ENCODE measurements around the gene RSPH3. TPM values are rescaled to one million over a fixed set of nuclear protein-coding genes. Genes with fewer than 3 reads are reported as not detected.
"Not testable (repeated sequence)": the region's sequence is repeated elsewhere in the genome, so short reads cannot be mapped to it uniquely, and the experiment has no call there.

The RSPH3 gene
- total RNA-seq, 1 experiment from 2014 or later: 1.3 TPM

DNA sequence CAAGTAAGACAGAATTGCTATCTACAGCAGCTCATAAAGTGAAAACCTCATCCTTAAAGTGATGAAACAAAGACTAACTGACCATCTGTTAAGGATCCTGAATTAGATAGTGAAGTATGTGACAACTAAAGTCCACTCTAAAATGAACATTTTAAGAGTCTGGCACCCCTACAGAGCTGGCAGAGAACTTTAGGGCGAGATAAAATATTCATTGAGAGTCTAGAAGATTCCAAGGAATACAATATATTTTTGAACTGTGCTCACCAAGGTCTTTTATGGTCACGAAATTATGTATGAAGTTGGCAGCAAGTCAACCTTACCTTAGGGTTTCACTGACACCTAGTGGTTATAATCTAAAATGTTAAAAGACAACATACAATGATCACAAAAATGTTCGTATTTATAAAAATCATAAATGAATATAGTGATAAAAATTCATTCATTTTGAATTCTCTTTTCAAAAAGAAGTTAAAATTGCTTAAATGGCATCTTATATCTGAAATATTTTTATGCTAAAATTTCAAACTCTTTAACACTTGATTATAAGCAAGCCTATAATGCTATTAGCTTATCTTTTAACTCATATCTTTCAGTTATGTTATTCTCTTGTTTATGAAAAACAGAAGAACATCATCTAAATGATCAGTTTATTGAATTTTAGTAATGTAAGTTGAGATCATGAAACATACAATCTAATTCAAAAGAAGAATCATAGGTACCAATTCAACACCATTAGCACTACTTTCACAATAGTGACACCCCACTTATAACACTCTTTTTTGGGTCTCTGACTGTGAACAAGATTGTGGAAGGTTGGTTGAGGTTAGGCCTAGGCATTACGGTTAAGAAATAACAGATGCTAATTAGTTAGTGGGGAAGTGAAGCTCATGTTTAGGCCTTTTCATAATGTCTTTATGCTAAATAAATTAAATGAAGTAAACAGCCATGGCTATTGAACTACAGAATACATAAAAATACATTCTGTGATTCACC is 27.5 kb downstream of the RSPH3 start:
- DNase-seq (ENCODE audit: low spot score): peak; percentile 21

DNA sequence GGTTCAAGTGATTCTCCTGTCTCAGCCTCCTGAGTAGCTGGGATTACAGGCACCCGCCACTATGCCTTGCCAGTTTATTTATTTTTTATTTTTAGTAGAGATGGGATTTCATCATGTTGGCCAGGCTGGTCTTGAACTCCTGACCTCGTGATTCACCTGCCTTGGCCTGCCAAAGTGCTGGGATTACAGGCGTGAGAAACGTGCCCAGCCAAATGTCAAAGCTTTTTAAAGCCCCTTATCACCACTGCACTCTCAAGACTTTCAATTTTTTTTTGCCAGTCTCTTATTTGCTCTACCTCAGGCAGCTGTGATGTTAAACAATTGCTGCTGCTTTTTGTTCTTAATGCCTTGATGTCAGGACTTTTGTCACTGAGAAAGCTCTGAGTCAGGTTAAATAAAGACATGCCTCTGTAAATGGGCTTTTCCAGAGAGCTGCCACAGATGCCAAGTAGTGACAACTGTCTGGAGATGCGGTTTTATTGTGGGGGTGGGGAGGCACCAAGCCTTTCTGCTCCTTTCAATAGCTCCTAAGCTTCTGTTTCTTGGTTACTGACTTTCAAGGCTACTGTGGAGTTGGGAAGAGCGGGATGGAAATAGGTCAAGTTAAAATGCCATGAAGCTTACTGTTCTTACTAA is 29.2 kb downstream of the RSPH3 start:
- DNase-seq (ENCODE audit: low spot score): no peak

DNA sequence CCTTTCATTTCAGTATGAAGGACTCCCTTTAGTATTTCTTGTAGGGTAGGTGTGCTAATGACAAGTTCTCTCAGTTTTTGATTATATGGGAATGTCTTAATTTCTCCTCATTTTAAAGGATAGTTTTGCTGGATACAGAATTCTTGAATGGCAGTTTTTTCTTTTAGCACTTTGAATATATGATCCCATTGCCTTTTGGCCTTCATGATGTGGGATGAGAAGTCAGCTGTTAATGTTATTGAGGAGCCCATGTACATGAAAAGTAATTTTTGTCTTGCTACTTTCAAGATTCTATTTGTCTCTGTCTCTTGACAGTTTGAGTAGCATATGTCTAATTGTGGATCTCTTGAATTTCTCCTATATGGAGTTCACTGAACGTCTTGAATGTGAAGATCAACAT is 30.9 kb downstream of the RSPH3 start:
- DNase-seq (ENCODE audit: low spot score): no peak

DNA sequence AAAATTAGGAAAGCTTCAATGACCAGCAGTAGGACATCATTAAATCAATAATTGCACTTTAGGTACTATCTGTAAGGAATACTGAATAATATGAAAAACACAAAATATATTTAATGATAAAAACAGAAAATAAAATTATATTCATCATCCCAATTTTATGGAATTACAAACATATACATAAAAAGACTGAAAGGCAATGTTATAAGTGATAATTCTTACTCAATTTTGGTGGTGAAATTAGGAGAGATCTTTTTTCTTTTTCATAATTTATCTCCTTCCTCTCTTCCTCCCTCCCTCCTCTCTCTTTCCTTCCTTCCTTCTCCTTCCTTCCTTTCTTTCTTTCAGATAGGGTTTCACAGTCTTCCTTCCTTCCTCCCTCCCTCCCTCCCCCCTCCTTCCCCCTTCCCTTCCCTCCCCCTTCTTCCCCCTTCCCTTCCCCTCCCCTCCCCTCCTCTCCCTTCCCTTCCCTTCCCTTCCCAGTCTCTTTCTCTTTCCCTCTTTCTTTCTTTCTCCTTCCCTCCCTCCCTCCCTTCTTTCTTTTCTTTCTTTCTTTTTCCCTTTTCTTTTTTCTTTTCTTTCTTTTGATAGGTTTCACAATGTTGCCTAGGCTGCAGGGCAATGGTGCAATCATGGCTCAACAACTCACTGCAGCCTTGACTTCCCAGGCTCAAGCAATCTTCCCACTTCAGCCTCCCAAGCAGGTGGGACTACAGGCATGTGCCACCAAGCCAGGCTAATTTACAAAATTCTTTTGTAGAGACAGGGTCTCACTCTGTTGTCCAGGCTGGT is 36.8 kb downstream of the RSPH3 start:
- no peak for DNase-seq (ENCODE audit: low spot score)

DNA sequence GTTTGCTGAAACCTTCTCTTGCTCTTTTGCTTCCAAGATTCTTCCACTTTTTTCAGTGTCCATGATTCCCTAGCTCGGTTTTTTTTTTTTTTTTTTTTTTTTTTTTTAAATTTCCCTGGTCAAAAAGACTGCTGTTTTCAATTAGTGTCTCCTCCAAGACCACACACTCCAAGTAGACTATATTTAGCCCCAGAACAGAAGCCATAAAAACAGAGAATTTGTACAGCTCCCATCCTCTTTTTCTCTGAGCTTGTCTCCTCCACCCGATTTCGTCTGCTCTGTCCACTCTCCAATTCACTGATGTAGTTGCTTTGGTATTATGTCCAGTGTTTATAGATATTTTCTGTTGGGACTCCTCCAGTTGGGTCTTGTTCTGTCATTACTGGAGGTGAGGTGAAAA is 37.6 kb downstream of the RSPH3 start:
- DNase-seq (ENCODE audit: low spot score): no peak

DNA sequence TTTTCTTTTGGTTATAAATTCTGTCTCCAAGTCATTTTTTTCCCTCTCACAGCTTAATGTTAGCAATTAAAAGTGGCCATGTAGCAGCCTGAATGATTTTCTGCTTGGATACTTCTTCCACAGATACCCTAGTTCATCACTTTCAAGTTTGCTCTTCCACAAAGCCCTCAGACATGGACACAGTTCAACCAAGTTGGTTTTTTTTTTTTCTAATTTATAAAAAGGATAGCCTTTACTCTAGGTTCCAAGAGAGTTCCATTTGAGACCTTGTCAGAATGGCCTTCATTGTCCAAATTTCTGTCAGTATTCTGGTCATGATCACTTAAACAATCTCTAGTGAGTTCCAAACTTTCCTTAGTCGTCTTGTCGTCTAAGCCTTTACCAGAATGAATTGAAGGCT is 40.0 kb downstream of the RSPH3 start:
- no peak for DNase-seq (ENCODE audit: low spot score)

DNA sequence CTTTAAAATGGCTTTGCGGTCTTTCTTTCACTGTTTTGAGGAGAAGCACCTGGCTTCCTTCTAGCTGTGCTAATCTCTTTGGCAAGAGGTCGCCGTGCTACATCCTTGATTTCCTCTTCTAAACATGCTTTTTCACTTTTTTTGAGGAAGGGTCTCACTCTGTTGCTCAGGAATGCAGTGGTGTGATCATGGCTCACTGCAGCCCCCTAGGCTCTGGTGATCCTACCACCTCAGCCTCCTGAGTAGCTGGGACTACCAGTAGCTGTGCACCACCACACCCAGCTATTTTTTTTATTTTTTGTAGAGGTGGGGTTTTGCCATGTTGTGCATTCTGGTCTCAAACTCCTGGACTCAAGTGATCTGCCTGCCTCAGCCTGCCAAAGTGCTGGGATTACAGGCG is 40.5 kb downstream of the RSPH3 start:
- no peak for DNase-seq (ENCODE audit: low spot score)

DNA sequence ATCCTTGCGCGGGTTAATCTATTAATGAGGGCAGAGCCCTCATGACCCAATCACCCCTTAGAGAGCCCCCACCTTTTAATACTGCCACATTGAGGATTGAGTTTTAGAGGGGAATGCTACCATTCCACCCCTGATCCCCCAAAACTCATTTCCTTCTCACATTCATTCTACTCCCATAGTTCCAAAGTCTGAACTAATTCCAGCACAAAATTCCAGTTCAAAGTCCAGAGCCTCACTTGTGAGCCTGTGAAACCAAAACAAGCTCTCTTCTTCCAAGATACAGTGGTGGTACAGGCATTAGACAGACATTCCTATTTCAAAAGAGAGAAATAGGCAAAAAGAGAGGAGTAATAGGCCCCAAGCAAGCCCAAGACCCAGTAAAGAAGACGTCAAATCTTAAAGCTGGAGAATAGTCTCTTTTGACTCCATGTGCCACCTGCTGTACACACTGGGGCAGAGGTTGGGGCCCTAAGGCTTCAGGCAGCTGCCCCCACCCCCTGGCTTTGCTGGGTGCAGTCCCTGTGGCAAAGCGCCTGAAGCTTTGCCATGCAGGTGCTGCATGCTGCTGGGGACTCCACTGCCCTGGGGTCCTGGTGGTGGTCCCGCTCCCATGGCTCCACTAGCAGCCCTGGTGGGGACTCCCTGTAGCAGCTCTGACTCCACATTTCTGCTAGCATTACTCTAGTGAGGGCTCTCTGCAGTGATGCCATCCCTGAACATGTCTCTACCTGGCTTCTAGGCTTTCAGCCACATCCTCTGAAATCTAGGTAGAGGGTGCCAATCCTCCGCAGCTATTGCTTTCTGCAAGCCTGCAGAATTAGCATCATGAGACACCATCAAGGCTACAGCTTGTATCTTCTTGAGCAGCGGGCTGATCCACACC is 41.3 kb downstream of the RSPH3 start:
- no peak for DNase-seq (ENCODE audit: low spot score)

DNA sequence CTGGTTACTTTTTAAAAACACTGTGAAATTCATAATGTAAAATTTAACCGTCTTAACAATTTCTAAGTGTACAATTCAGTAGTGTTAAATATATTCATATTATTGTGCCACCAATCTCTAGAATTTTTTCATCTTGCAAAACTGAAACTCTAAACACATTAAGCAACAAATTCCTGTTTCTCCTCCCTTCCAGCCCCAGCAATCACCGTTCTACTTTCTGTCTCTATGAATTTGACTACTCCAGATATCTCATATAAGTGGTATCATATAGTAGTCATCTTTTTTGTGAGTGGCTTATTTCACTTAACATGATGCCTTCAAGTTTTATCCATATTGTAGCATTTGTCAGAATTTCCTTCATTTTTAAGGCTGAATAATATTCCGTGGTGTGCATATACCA is 44.7 kb downstream of the RSPH3 start:
- DNase-seq (ENCODE audit: low spot score): no peak

DNA sequence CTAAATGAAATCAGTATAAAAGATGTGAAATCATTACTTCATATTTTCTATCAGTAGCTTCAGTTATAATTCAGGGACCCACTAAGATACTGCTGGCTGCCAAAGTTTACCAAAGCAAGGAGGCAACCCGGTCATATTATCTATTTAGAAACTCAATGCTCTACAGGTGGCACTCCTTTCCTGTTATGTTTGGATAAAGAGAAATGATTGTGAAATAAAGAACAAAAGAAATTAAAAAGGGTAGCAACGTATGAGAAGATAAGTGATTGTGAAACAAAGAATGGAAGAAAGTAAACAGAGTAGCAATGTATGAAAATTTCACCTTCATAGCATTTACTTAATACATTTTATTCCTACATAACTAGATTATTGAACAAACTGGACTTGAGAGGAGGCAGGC is 45.2 kb downstream of the RSPH3 start:
- DNase-seq (ENCODE audit: low spot score): no peak

DNA sequence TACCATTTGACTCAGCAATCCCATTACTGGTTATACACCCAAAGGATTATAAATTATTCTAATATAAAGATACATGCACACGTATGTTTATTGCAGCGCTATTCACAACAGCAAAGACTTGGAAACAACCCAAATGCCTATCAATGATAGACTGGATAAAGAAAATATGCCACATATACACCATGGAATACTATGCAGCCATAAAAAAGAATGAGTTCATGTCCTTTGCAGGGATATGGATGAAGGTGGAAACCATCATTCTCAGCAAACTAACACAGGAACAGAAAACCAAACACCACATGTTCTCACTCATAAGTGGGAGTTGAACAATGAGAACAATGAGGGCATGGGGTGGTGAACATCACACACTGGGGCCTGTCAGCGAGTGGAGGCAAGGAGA is 48.0 kb downstream of the RSPH3 start:
- DNase-seq (ENCODE audit: low spot score): not testable (repeated sequence)

DNA sequence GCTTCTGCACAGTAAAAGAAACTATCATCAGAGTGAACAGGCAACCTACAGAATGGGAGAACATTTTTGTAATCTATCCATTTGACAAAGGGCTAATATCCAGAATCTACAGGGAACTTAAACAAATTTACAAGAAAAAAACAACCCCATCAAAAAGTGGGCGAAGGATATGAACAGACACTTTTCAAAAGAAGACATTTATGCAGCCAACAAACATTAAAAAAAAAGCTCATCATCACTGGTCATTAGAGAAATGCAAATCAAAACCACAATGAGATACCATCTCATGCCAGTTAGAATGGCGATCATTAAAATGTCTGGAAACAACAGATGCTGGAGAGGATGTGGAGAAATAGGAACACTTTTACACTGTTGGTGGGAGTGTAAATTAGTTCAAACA is 48.4 kb downstream of the RSPH3 start:
- not testable (repeated sequence) for DNase-seq (ENCODE audit: low spot score)

DNA sequence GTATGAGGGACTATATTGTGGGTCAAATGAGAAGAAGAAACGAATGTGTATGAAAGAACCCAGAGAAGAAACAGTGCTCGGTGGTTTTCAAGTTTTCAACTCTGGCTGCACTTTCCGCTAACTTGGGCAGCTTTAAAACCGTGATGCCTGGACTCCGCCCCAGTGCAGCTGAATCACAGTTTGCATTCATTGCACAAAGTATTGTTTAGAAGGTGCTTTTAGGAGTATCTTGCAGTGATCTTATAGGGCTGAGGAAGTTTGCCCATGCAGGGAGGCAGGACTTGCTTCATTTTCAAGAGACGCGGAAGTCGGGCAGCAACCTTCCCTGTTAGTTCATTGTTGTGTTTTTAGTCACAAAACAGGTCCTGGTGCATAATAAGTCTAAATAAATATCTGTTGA is 52.7 kb downstream of the RSPH3 start:
- DNase-seq (ENCODE audit: low spot score): no peak

DNA sequence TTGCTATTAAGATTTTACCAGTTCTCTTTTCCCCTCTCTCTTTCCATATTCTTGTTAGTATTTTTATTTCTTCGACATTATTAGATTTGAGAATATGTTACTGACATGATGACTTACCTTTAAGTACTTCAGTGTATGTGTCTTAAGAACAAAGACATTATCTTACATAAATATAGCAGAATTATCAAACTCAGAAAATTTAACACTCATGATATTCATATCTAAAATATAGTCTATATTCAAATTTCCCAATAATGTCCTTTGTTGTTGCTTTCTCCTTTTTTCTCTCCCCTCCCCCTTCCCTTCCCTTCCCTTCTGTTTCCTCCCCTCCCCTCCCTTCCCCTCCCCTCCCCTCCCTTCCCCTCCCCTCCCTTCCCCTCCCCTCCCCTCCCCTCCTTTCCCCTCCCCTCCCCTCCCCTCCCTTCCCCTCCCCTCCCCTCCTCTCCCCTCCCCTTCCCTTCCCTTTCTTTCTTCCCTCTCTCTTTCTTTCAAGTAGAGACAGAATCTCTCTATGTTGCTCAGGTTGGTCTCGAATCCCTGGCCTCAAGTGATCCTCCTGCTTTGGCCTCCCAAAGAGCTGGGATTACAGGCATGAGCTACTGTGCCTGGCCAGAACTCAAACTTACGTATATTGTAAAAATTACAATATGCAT is 56.5 kb downstream of the RSPH3 start:
- DNase-seq (ENCODE audit: low spot score): no peak

DNA sequence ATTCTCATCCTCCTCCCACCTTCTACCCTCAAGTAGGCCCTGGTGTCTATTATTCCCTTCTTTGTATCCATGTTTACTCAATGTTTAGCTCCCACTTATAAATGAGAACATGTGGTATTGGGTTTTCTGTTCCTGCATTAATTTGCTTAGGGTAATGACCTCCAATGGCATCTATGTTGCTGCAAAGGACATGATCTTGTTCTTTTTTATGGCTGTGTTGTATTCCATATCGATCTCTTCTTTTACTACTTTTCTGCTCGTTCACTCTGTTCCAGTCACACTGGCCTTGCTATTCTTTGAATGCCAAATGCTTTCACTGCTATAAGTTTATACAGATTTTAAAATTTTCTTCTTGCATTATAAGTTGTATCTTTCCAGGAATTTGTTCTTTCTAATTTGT is 57.7 kb downstream of the RSPH3 start:
- no peak for DNase-seq (ENCODE audit: low spot score)

DNA sequence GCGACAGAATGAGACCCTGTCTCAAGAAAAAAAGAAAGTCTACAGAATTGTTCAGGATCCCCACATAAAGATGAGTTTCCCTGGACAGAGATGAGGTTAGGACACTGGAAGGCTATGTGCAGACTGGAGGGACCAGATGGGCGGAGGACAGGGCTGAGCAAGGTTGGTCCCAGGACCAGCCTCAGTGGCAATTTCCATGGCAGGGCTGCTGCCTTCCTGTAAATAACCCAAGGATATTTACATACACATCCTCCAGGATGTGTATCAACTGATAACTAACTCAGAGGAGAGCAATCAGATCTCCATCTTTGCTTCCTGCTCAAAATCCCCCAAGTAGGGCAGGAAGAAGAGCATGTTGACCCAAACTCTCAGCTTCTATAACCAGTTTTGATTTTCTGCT is 58.8 kb downstream of the RSPH3 start:
- no peak for DNase-seq (ENCODE audit: low spot score)

DNA sequence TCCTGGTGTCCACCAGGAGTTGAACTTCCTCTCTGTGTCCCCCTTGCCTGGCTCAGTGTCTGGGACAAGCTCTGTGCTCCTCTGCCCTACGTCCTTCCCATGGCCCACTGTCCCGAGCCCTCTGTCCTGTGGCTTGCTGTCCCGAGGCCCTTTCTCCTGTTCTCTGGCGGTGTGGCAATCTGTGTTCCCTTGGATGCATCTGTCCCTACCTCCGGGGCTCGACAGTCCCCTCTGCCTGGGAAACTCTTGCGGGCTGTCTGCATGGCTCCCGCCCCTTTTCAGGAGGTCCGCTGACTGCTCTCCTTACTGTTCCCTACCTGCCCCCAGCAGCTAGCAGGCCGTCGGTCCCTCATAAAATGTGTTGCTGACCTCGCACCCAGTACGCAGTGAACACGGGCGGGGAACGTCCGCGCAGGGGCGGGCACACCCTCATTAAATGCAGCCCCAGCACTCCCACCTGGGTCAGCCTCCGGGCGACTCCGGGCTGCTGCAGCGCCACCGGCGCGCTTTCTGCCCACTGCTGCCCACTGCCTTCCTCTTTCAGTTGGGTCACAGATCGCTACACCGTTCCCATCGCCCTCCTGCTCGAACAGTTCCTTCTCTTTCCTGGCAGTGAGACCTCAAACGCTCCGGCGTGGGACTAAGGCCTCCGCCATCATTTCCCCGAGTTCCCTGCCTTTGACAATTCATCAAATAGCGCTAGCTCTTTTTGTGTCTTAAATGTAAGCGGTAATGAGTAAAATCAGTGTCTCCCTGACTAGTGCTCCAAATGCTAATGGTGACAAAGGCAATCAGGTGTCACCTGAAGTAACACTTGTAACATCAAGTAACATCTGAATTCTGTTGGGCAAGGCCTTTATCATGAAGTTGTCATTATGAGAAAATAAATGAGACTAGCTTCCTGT is 60.5 kb downstream of the RSPH3 start:
- DNase-seq (ENCODE audit: low spot score): no peak

DNA sequence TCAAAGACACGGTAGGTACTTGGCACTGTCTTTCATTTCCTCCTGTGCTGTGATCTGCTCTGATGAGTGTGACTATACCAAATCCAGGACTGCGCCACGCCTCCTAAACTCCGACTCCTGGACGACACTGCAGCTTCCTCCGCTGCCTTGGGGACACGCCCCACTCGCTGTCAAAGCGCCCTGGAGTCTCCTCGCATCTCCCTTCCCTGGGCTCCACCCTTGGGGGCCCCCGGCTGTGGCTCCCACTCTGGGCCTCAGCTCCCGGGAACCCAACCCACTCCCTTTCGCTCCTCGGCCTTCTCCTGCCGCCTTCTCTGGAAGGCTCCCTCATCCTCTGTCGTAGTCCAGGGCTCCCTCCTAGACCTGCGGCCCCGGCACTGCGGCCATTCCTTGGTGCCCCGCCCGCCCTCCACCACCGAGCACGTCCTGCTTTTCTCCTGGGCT is 61.2 kb downstream of the RSPH3 start:
- no peak for DNase-seq (ENCODE audit: low spot score)

DNA sequence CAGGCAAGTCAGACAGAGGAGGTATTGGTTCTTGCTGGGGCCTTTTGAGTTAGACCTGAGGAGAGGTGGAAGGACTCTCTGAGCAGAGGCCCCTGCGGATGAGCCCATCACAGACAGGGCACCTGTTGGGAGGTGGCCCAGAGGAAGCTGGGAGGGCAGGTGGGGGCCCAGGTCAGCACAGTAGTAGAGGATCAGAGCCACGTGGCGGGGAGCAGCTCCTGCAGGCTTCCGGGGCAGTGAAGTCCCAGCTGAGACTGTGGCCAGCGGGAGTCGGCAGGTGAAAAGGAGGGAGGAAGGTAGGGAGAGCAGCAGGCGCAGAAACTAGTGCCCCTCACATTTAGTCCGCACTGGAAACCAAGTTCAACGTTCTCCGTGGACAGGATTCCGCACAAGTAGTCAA is 61.8 kb downstream of the RSPH3 start:
- no peak for DNase-seq (ENCODE audit: low spot score)

DNA sequence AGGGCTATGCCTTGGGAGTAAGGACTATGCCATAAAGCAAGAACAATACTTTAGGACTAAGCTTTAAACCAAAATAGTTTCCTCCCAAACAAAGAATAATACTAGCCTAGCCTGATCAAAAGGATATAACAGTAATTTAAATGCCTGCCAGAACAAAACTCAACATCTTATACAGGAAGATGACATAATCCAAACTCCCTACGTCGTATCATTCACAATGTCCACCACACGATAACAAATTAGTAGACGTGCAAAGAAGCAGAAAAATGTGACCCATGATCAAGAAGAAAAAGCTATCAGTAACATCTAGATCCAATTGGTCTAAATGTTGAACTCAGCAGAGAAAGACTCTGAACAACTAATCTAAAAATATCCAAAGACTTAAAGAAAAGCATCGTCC is 65.8 kb downstream of the RSPH3 start:
- DNase-seq (ENCODE audit: low spot score): no peak

Measured in H4 (cell line).